Right lobe of liver (tissue), 4 donors: Measurements from ENCODE around the gene RPS8.

ENCODE experiments used
- CTCF ChIP-seq, 4 donors: fragments of 200-600 bp in 3 of 4; fragments of 450-650 bp in 1 of 4; IDR thresholded peaks; one replicate each; pipeline versions ENCODE4 v1.5.1 to v1.8.0; 2016 to 2022; ENCODE audit warnings: antibody characterized with exemption in 4 of 4, mild to moderate bottlenecking in 2 of 4
- POLR2A ChIP-seq: fragments of 450-650 bp; IDR thresholded peaks from one replicate; pipeline ENCODE4 v1.6.1; 2017; ENCODE audit warnings: antibody characterized with exemption, mild to moderate bottlenecking
- donor health status: DM: no; HTN: no; CAD: no.
- donor health status: DM: no; HTN: no; CAD: no.
- donor health status: DM: no; HTN: yes; CAD: no.

GRCh38 chr1:44743211-44743610 lies 32.1 kb upstream of the RPS8 start:
- TF ChIP-seq POLR2A = no peak
- TF ChIP-seq CTCF (IDR thresholded peaks at IDR 0.05) = no peak
